HL-60 (cell line): ENCODE measurements around the gene SCYL2.

ENCODE experiments used
- POLR2AphosphoS5 ChIP-seq: IDR thresholded peaks from 2 replicates; pipeline ENCODE4 v1.6.1; 2012; ENCODE audit warnings: low read depth
- TF ChIP-seq, protein P1 (sequence below): IDR thresholded peaks from one replicate; pipeline ENCODE4 v1.5.1; 2011; ENCODE audit warnings: low read length, control low read depth, inconsistent platforms; ENCODE audit not compliant: insufficient read depth
- TF ChIP-seq, protein P2 (sequence below): IDR thresholded peaks from 2 replicates; pipeline ENCODE4 v1.6.1; 2012; ENCODE audit warnings: low read depth; ENCODE audit not compliant: insufficient replicate concordance

GRCh38 chr12:100384559-100384935 lies 117.6 kb downstream of the SCYL2 start:
- TF ChIP-seq, protein P1, sequence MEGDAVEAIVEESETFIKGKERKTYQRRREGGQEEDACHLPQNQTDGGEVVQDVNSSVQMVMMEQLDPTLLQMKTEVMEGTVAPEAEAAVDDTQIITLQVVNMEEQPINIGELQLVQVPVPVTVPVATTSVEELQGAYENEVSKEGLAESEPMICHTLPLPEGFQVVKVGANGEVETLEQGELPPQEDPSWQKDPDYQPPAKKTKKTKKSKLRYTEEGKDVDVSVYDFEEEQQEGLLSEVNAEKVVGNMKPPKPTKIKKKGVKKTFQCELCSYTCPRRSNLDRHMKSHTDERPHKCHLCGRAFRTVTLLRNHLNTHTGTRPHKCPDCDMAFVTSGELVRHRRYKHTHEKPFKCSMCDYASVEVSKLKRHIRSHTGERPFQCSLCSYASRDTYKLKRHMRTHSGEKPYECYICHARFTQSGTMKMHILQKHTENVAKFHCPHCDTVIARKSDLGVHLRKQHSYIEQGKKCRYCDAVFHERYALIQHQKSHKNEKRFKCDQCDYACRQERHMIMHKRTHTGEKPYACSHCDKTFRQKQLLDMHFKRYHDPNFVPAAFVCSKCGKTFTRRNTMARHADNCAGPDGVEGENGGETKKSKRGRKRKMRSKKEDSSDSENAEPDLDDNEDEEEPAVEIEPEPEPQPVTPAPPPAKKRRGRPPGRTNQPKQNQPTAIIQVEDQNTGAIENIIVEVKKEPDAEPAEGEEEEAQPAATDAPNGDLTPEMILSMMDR = no peak
- no peak for TF ChIP-seq POLR2AphosphoS5
- TF ChIP-seq, protein P2, sequence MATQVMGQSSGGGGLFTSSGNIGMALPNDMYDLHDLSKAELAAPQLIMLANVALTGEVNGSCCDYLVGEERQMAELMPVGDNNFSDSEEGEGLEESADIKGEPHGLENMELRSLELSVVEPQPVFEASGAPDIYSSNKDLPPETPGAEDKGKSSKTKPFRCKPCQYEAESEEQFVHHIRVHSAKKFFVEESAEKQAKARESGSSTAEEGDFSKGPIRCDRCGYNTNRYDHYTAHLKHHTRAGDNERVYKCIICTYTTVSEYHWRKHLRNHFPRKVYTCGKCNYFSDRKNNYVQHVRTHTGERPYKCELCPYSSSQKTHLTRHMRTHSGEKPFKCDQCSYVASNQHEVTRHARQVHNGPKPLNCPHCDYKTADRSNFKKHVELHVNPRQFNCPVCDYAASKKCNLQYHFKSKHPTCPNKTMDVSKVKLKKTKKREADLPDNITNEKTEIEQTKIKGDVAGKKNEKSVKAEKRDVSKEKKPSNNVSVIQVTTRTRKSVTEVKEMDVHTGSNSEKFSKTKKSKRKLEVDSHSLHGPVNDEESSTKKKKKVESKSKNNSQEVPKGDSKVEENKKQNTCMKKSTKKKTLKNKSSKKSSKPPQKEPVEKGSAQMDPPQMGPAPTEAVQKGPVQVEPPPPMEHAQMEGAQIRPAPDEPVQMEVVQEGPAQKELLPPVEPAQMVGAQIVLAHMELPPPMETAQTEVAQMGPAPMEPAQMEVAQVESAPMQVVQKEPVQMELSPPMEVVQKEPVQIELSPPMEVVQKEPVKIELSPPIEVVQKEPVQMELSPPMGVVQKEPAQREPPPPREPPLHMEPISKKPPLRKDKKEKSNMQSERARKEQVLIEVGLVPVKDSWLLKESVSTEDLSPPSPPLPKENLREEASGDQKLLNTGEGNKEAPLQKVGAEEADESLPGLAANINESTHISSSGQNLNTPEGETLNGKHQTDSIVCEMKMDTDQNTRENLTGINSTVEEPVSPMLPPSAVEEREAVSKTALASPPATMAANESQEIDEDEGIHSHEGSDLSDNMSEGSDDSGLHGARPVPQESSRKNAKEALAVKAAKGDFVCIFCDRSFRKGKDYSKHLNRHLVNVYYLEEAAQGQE = no peak
